H1 (cell line): Measurements from ENCODE around the gene PTTG1IP. TPM values are rescaled to one million over a fixed set of nuclear protein-coding genes. Genes with fewer than 3 reads are reported as not detected.

Experiments used
- CTCF ChIA-PET: fragments of 300-600 bp; sonication (Branson Sonifier 250); formaldehyde crosslinking; loops from one replicate; lab custom pipeline; 2021; ENCODE audit not compliant: partially characterized antibody; lab: Charles Lee
- POLR2A ChIA-PET: fragments of 300-600 bp; sonication (Branson Sonifier 250); formaldehyde crosslinking; loops from one replicate; lab custom pipeline; 2021; ENCODE audit warnings: inconsistent platforms; ENCODE audit not compliant: partially characterized antibody; lab: Charles Lee
- DNase-seq, 2 experiments: peaks; one replicate each; pipeline versions ENCODE4 v3.0.0 to v3.0.0-alpha.2; 2010 to 2022; ENCODE audit warnings: low spot score in 2 of 2, low read depth in 1 of 2, mixed read lengths in 1 of 2
- FAIRE-seq: peaks from 2 replicates; lab custom pipeline; 2011; peaks lifted over from hg19 to GRCh38; lab: Jason Lieb, UNC
- H2AFZ ChIP-seq: 2 replicates; pipeline ENCODE4 v1.8.1; 2012; ENCODE audit warnings: low read length, inconsistent platforms
- H2AK5ac ChIP-seq: 2 replicates; pipeline ENCODE4 v1.6.1; 2013; ENCODE audit warnings: low read depth, low read length
- H2BK120ac ChIP-seq: replicated peaks from 2 replicates; pipeline ENCODE3; 2013; ENCODE audit warnings: low read depth, low read length, inconsistent platforms
- H2BK12ac ChIP-seq: 2 replicates; pipeline ENCODE4 v1.6.1; 2013; ENCODE audit warnings: low read depth, low read length
- H2BK15ac ChIP-seq: 2 replicates; pipeline ENCODE4 v1.6.1; 2013; ENCODE audit warnings: low read length
- H2BK20ac ChIP-seq: 2 replicates; pipeline ENCODE4 v1.6.1; 2013; ENCODE audit warnings: low read length
- H2BK5ac ChIP-seq: 2 replicates; pipeline ENCODE4 v1.6.1; 2013; ENCODE audit warnings: low read depth, low read length
- H3K14ac ChIP-seq: 2 replicates; pipeline ENCODE4 v1.6.1; 2013; ENCODE audit warnings: inconsistent platforms; ENCODE audit not compliant: insufficient read length
- H3K18ac ChIP-seq: 2 replicates; pipeline ENCODE4 v1.6.1; 2013; ENCODE audit warnings: low read length; ENCODE audit errors: extremely low read depth
- H3K23ac ChIP-seq: 2 replicates; pipeline ENCODE4 v1.6.1; 2013; ENCODE audit warnings: inconsistent platforms; ENCODE audit not compliant: insufficient read length
- H3K23me2 ChIP-seq: 2 replicates; pipeline ENCODE4 v1.6.1; 2013; ENCODE audit warnings: low read depth, low read length
- H3K27ac ChIP-seq: 2 replicates; pipeline ENCODE4 v1.6.1; 2011; ENCODE audit warnings: low read depth, low read length, inconsistent platforms
- H3K27me3 ChIP-seq, 4 experiments: replicated peaks in 1 of 4; 1 replicate in 1 of 4; 2 replicates in 3 of 4; pipeline versions ENCODE4 v1.6.1 to v1.8.1; 2011 to 2013; ENCODE audit warnings: low read length in 3 of 4, mild to moderate bottlenecking in 3 of 4, inconsistent platforms in 2 of 4, mixed read lengths in 2 of 4, moderate library complexity in 1 of 4; ENCODE audit not compliant: control insufficient read depth in 3 of 4, insufficient read depth in 3 of 4; ENCODE audit errors: extremely low read depth in 1 of 4
- H3K36me3 ChIP-seq, 4 experiments: 2 replicates each; pipeline versions ENCODE4 v1.6.1 to v1.8.1; 2011 to 2013; ENCODE audit warnings: mild to moderate bottlenecking in 4 of 4, low read length in 3 of 4, moderate library complexity in 2 of 4, control low read depth in 1 of 4, inconsistent platforms in 1 of 4; ENCODE audit not compliant: insufficient read depth in 4 of 4, control insufficient read depth in 2 of 4
- H3K4ac ChIP-seq: replicated peaks from 2 replicates; pipeline ENCODE3; 2013; ENCODE audit warnings: low read length, low read depth, mixed read lengths, inconsistent platforms; ENCODE audit not compliant: insufficient read length
- H3K4me1 ChIP-seq, 4 experiments: replicated peaks in 1 of 4; 1 replicate in 1 of 4; 2 replicates in 3 of 4; pipeline versions ENCODE4 v1.6.1 to v1.8.1; 2011 to 2013; ENCODE audit warnings: low read length in 3 of 4, inconsistent platforms in 2 of 4, mixed read lengths in 1 of 4; ENCODE audit not compliant: insufficient read depth in 4 of 4, control insufficient read depth in 3 of 4
- H3K4me2 ChIP-seq, 2 experiments: 2 replicates each; pipeline versions ENCODE4 v1.6.1 to v1.8.1; 2011 to 2013; ENCODE audit warnings: low read depth in 2 of 2, low read length in 2 of 2, control low read depth in 1 of 2, inconsistent platforms in 1 of 2, mild to moderate bottlenecking in 1 of 2; ENCODE audit not compliant: insufficient read depth in 1 of 2
- H3K4me3 ChIP-seq, 4 experiments: fragments of 200-600, 300-600 bp in 1 of 4; sonication (generic), shearing (Covaris generic), sonication (Bioruptor Twin) in 1 of 4; 2 replicates each; pipeline versions ENCODE4 v1.5.1 to v1.8.1; 2011 to 2016; ENCODE audit warnings: low read length in 4 of 4, low read depth in 3 of 4, control low read depth in 2 of 4, inconsistent platforms in 2 of 4, mild to moderate bottlenecking in 2 of 4, mixed read lengths in 1 of 4, moderate library complexity in 1 of 4; ENCODE audit not compliant: insufficient read depth in 2 of 4; ENCODE audit errors: extremely low read depth in 1 of 4
- H3K56ac ChIP-seq: replicated peaks from 2 replicates; pipeline ENCODE3; 2013; ENCODE audit warnings: low read depth, mild to moderate bottlenecking, mixed read lengths, low read length, inconsistent platforms; ENCODE audit not compliant: insufficient read length
- H3K79me1 ChIP-seq: 2 replicates; pipeline ENCODE4 v1.6.1; 2013; ENCODE audit warnings: low read depth, low read length, control low read depth
- H3K79me2 ChIP-seq, 2 experiments: 2 replicates each; pipeline versions ENCODE4 v1.6.1 to v1.8.1; 2012 to 2013; ENCODE audit warnings: low read length in 2 of 2, mild to moderate bottlenecking in 2 of 2, inconsistent platforms in 1 of 2; ENCODE audit not compliant: insufficient read depth in 2 of 2, control insufficient read depth in 1 of 2
- H3K9ac ChIP-seq, 4 experiments: replicated peaks in 1 of 4; 1 replicate in 1 of 4; 2 replicates in 3 of 4; pipeline versions ENCODE4 v1.6.1 to v1.8.1; 2011 to 2013; ENCODE audit warnings: low read depth in 3 of 4, low read length in 3 of 4, control low read depth in 2 of 4, mild to moderate bottlenecking in 2 of 4, moderate library complexity in 2 of 4, inconsistent platforms in 1 of 4; ENCODE audit errors: extremely low read depth in 1 of 4
- H3K9me3 ChIP-seq, 2 experiments: 2 replicates each; pipeline versions ENCODE4 v1.6.1 to v1.8.1; 2012 to 2013; ENCODE audit warnings: mild to moderate bottlenecking in 2 of 2, moderate library complexity in 2 of 2, control low read depth in 1 of 2, inconsistent platforms in 1 of 2, low read depth in 1 of 2, low read length in 1 of 2, mixed read lengths in 1 of 2; ENCODE audit not compliant: insufficient read depth in 2 of 2
- H4K20me1 ChIP-seq, 2 experiments: replicated peaks in 1 of 2; 2 replicates each; pipeline versions ENCODE3 to v1.8.1; 2011 to 2013; ENCODE audit warnings: inconsistent platforms in 2 of 2, low read length in 2 of 2, mild to moderate bottlenecking in 1 of 2; ENCODE audit not compliant: insufficient read depth in 2 of 2, control insufficient read depth in 1 of 2
- H4K5ac ChIP-seq: 2 replicates; pipeline ENCODE4 v1.6.1; 2013; ENCODE audit warnings: low read length, low read depth, mixed read lengths, inconsistent platforms; ENCODE audit not compliant: insufficient read length
- H4K8ac ChIP-seq: 2 replicates; pipeline ENCODE4 v1.8.0; 2013; ENCODE audit warnings: mild to moderate bottlenecking, moderate library complexity, low read length, inconsistent platforms; ENCODE audit not compliant: insufficient read depth; ENCODE audit errors: extremely low read depth
- H4K91ac ChIP-seq: replicated peaks from 2 replicates; pipeline ENCODE3; 2013; ENCODE audit warnings: low read length, mixed read lengths, inconsistent platforms; ENCODE audit not compliant: insufficient read length
- GTF2F1 ChIP-seq: IDR thresholded peaks from 2 replicates; pipeline ENCODE4 v1.6.1; 2012; ENCODE audit warnings: low read depth, low read length, improper control_type of control experiment, borderline replicate concordance
- SAP30 ChIP-seq: fragments of 300-600 bp; sonication (generic); IDR thresholded peaks from 2 replicates; pipeline ENCODE4 v1.7.1; 2012; ENCODE audit warnings: low read length, moderate library complexity, mild to moderate bottlenecking, inconsistent platforms; ENCODE audit not compliant: insufficient read depth, insufficient replicate concordance
- ZNF274 ChIP-seq: IDR thresholded peaks from 2 replicates; pipeline ENCODE4 v1.7.0; 2012; ENCODE audit warnings: low read length, borderline replicate concordance; ENCODE audit errors: extremely low read depth
- WGBS, 2 experiments: shearing (Covaris generic) in 1 of 2; methylation state at CpG; one replicate each; pipeline versions ENCODE4 v1.1.6 to v1.1.7; 2013 to 2015; ENCODE audit warnings: low lambda C conversion rate in 2 of 2, mixed read lengths in 2 of 2, inconsistent platforms in 1 of 2, low coverage in 1 of 2, missing lambda C conversion rate in 1 of 2; ENCODE audit not compliant: insufficient replicate concordance in 2 of 2, insufficient coverage in 1 of 2, insufficient read length in 1 of 2; ENCODE audit errors: extremely low coverage in 1 of 2, missing lambda C conversion rate in 1 of 2; 5-methylcytosine and 5-hydroxymethylcytosine counted together
- polyA plus RNA-seq, 7 experiments: library from polyadenylated mRNA; depleted of rRNA in 3 of 7; stranded (reverse) in 5 of 7; unstranded in 2 of 7; fragments of >200 nt in 5 of 7; fragments of 200-250 nt in 2 of 7; gene quantifications; 1 replicate in 5 of 7; 2 replicates in 1 of 7; 4 replicates in 1 of 7; pipeline versions ENCODE4 v1.2.1 to v1.2.3, GENCODE V29; 2011 to 2013; ENCODE audit warnings: missing spikeins in 2 of 7, mixed read lengths in 2 of 7
- total RNA-seq: library from RNA; stranded (reverse); fragmentation: NEBNext Ultra II Directional; extraction: Animal tissue kit (Norgen Biotek cat#: 25700); gene quantifications from 2 replicates; pipeline ENCODE4 v1.2.1, GENCODE V29; 2021

The PTTG1IP gene
- total and polyA plus RNA-seq, 2 of the 8 experiments (the other 6 are each of a cell fraction or from before 2014, with no cell fraction given): 90.8 to 130 TPM

- no peak overlapping the region for H2AK5ac ChIP-seq
- no peak overlapping the region; a peak in 1 of 4 replicates for H3K4me2 ChIP-seq
- no peak overlapping the region for H4K91ac ChIP-seq
- H4K8ac ChIP-seq: no peak overlapping the region
- H3K79me1 ChIP-seq: 0 out of 2 replicates have a peak, but pooled peaks cover 3% of the 10 kb centered on the region
- no peak overlapping the region for H2BK20ac ChIP-seq
- H3K56ac ChIP-seq: no peak overlapping the region
- WGBS, 2 experiments: 76% methylated on average over 12 of the region's 12 CpGs; no CpG with 5 or more reads in 1 of the 2 experiments
- no peak overlapping the region for H3K14ac ChIP-seq
- CTCF ChIA-PET: interaction anchor here (0.6 to 2.0 kb wide), 6 partner anchors 8 to 160 kb away, joined by 3 to 6 read pairs (median 4); no protein-coding TSS in a partner anchor
- no peaks in the 10 kb centered on the region for H3K79me2 ChIP-seq
- no peak overlapping the region for H3K4me3 ChIP-seq
- no peak for DNase-seq
- H2BK120ac ChIP-seq: no peak overlapping the region
- TF ChIP-seq ZNF274 (no peak), GTF2F1 (no peak), SAP30 (no peak)
- TF ChIP-seq, all 59 proteins: peak for 0
- H3K9me3 ChIP-seq: no peaks in the 10 kb centered on the region
- no peak overlapping the region for H2BK12ac ChIP-seq
- H2BK15ac ChIP-seq: no peak overlapping the region
- no peak overlapping the region for H2AFZ ChIP-seq
- peaks cover 8% of the 10 kb centered on the region for H3K23me2 ChIP-seq
- H3K18ac ChIP-seq: no peak overlapping the region
- no peak overlapping the region for H4K5ac ChIP-seq
- H3K27ac ChIP-seq: no peak overlapping the region
- H3K4me1 ChIP-seq: peaks cover 0 to 14% (median 10%) of the 10 kb centered on the region in 4 experiments; a peak in 6 of 7 replicates
- H4K20me1 ChIP-seq: peaks cover 0 to 5% of the 10 kb centered on the region in 2 experiments
- FAIRE-seq: no peak
- H3K23ac ChIP-seq: no peak overlapping the region
- no peak overlapping the region for H2BK5ac ChIP-seq
- H3K36me3 ChIP-seq: no peaks in the 10 kb centered on the region
- H3K27me3 ChIP-seq: peaks cover 15 to 58% (median 46%) of the 10 kb centered on the region in 4 experiments
- POLR2A ChIA-PET: interaction anchor here (1.1 kb wide), 1 partner anchor 9 kb away, joined by 4 read pairs; no protein-coding TSS in a partner anchor
- no peak overlapping the region for H3K4ac ChIP-seq
- no peak overlapping the region for H3K9ac ChIP-seq
These were observed 44.6 kb upstream of the PTTG1IP start for GRCh38 chr21:44918107-44918470.
